Cardiac muscle cell (in vitro differentiated cells and primary cell): ENCODE results near the gene CEACAM16. TPM values are rescaled to one million over a fixed set of nuclear protein-coding genes. Genes with fewer than 3 reads are reported as not detected.
"Not testable (repeated sequence)": the region's sequence is repeated elsewhere in the genome, so short reads cannot be mapped to it uniquely, and the experiment has no call there.

Experiments
- DNase-seq, 2 donors: peaks; one replicate each; pipeline versions ENCODE4 v3.0.0 to v3.0.0-alpha.2; 2010 to 2017; ENCODE audit warnings: low read depth in 1 of 2, low spot score in 1 of 2
- H3K27ac ChIP-seq: fragments of 200-600 bp; sonication (generic); 2 replicates; pipeline ENCODE4 v1.5.1; 2016
- H3K27me3 ChIP-seq: fragments of 200-600 bp; sonication (generic); 2 replicates; pipeline ENCODE4 v1.6.0; 2016; ENCODE audit warnings: control low read depth
- H3K36me3 ChIP-seq: fragments of 200-600 bp; sonication (generic); 2 replicates; pipeline ENCODE4 v1.5.1; 2016; ENCODE audit warnings: control low read depth
- H3K4me1 ChIP-seq: fragments of 200-600 bp; sonication (generic); 2 replicates; pipeline ENCODE4 v1.8.1; 2017; ENCODE audit warnings: low read depth, mild to moderate bottlenecking, mixed run types
- H3K4me3 ChIP-seq: fragments of 200-600 bp; sonication (generic); 2 replicates; pipeline ENCODE4 v1.5.1; 2016; ENCODE audit warnings: mild to moderate bottlenecking
- H3K9me3 ChIP-seq: fragments of 200-600 bp; sonication (generic); 2 replicates; pipeline ENCODE4 v1.5.1; 2017; ENCODE audit warnings: low read depth, mild to moderate bottlenecking, control low read depth
- CTCF ChIP-seq: IDR thresholded peaks from 2 replicates; pipeline ENCODE4 v1.5.1; 2012; ENCODE audit warnings: low read depth, mild to moderate bottlenecking, low read length
- polyA plus RNA-seq: library from polyadenylated mRNA; unstranded; fragments of >200 nt; fragmentation: Nextera tagmentation; extraction: Ambion mirVana; gene quantifications from 2 replicates; pipeline ENCODE4 v1.2.1, GENCODE V29; 2016
- total RNA-seq: library from RNA; depleted of rRNA; stranded (reverse); fragments of >200 nt; gene quantifications from 2 replicates; pipeline ENCODE4 v1.2.3, GENCODE V29; 2016

CEACAM16 gene
- total and polyA plus RNA-seq, 2 experiments from 2014 or later: not detected

- Histone ChIP-seq H3K27me3 (no peaks in the 10 kb centered on the region), H3K9me3 (no peaks in the 10 kb centered on the region), H3K27ac (no peak overlapping the region), H3K36me3 (no peaks in the 10 kb centered on the region), H3K4me1 (no peaks in the 10 kb centered on the region), H3K4me3 (no peak overlapping the region)
- no peak for DNase-seq
- no peak for TF ChIP-seq CTCF
Measured at GRCh38 chr19:44706506-44707236, 7.7 kb downstream of the CEACAM16 start.

- Histone ChIP-seq H3K4me1 (no peaks in the 10 kb centered on the region), H3K36me3 (no peaks in the 10 kb centered on the region), H3K9me3 (no peaks in the 10 kb centered on the region), H3K27ac (no peak overlapping the region), H3K27me3 (no peaks in the 10 kb centered on the region), H3K4me3 (no peak overlapping the region)
- no peak for DNase-seq
- TF ChIP-seq CTCF: no peak
Measured at GRCh38 chr19:44707794-44708193, 8.8 kb downstream of the CEACAM16 start.

GRCh38 chr19:44708940-44709339 is 10.0 kb downstream of the CEACAM16 start:
- TF ChIP-seq CTCF: no peak
- H3K36me3 ChIP-seq: no peaks in the 10 kb centered on the region
- H3K9me3 ChIP-seq: no peaks in the 10 kb centered on the region
- H3K4me1 ChIP-seq: no peaks in the 10 kb centered on the region
- H3K27me3 ChIP-seq: no peaks in the 10 kb centered on the region
- no peak overlapping the region for H3K27ac ChIP-seq
- no peak for DNase-seq
- no peak overlapping the region for H3K4me3 ChIP-seq

GRCh38 chr19:44709434-44710266 is 10.7 kb downstream of the CEACAM16 start:
- H3K4me3 ChIP-seq, H3K36me3 ChIP-seq, H3K4me1 ChIP-seq, H3K27ac ChIP-seq, H3K27me3 ChIP-seq, DNase-seq, H3K9me3 ChIP-seq: not testable (repeated sequence)

- no peak for TF ChIP-seq CTCF
- H3K9me3 ChIP-seq: no peaks in the 10 kb centered on the region
- no peaks in the 10 kb centered on the region for H3K36me3 ChIP-seq
- H3K27ac ChIP-seq: no peak overlapping the region
- H3K4me1 ChIP-seq: no peaks in the 10 kb centered on the region
- no peak overlapping the region for H3K4me3 ChIP-seq
- no peak for DNase-seq
- H3K27me3 ChIP-seq: no peaks in the 10 kb centered on the region
Measured at GRCh38 chr19:44710483-44710882, 11.5 kb downstream of the CEACAM16 start.

- no peak for TF ChIP-seq CTCF
- Histone ChIP-seq H3K9me3 (no peaks in the 10 kb centered on the region), H3K27ac (no peak overlapping the region), H3K27me3 (no peaks in the 10 kb centered on the region), H3K4me1 (peaks cover 6% of the 10 kb centered on the region), H3K4me3 (no peak overlapping the region), H3K36me3 (no peaks in the 10 kb centered on the region)
- no peak for DNase-seq
Measured at GRCh38 chr19:44712864-44713515, 14.0 kb downstream of the CEACAM16 start.
